Mucosa of stomach (tissue), 1 donor: Measurements from ENCODE around the gene ZNF10.

Experiments
- H3K27me3 ChIP-seq: one replicate; pipeline ENCODE4 v1.7.0; 2013; ENCODE audit warnings: mild to moderate bottlenecking, low read length; ENCODE audit not compliant: control insufficient read depth, insufficient read depth
- H3K36me3 ChIP-seq: one replicate; pipeline ENCODE4 v1.7.0; 2013; ENCODE audit warnings: low read length; ENCODE audit not compliant: control insufficient read depth, insufficient read depth
- H3K4me1 ChIP-seq: one replicate; pipeline ENCODE4 v1.7.0; 2013; ENCODE audit warnings: mild to moderate bottlenecking, low read length; ENCODE audit not compliant: control insufficient read depth, insufficient read depth
- H3K4me3 ChIP-seq: one replicate; pipeline ENCODE4 v1.7.0; 2013; ENCODE audit warnings: low read length
- H3K9ac ChIP-seq: one replicate; pipeline ENCODE4 v1.7.0; 2013; ENCODE audit warnings: mild to moderate bottlenecking, low read length, moderate library complexity
- H3K9me3 ChIP-seq: one replicate; pipeline ENCODE4 v1.7.0; 2013; ENCODE audit warnings: mild to moderate bottlenecking, low read length, moderate library complexity; ENCODE audit not compliant: control insufficient read depth
- donor health status: Pancreatic carcinoma.

Gene ZNF10

GRCh38 chr12:133135747-133136146 is 5.3 kb downstream of the ZNF10 start:
- Histone ChIP-seq H3K9me3 (peaks cover 16% of the 10 kb centered on the region), H3K36me3 (no peaks in the 10 kb centered on the region), H3K27me3 (no peaks in the 10 kb centered on the region), H3K9ac (no peak overlapping the region), H3K4me1 (no peaks in the 10 kb centered on the region), H3K4me3 (no peak overlapping the region)

GRCh38 chr12:133145981-133146380 is 15.6 kb downstream of the ZNF10 start:
- no peak overlapping the region for H3K9ac ChIP-seq
- no peaks in the 10 kb centered on the region for H3K36me3 ChIP-seq
- H3K9me3 ChIP-seq: peaks cover 3% of the 10 kb centered on the region
- no peak overlapping the region for H3K4me3 ChIP-seq
- no peaks in the 10 kb centered on the region for H3K27me3 ChIP-seq
- H3K4me1 ChIP-seq: no peaks in the 10 kb centered on the region

DNA sequence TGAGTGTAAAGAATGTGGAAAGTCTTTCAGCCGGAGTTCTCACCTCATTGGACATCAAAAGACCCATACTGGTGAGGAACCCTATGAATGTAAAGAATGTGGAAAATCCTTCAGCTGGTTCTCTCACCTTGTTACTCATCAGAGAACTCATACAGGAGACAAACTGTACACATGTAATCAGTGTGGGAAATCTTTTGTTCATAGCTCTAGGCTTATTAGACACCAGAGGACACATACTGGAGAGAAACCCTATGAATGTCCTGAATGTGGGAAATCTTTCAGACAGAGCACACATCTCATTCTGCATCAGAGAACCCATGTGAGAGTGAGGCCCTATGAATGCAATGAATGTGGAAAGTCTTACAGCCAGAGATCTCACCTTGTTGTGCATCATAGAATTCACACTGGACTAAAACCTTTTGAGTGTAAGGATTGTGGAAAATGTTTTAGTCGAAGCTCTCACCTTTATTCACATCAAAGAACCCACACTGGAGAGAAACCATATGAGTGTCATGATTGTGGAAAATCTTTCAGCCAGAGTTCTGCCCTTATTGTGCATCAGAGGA is 25.8 kb downstream of the ZNF10 start:
- no peaks in the 10 kb centered on the region for H3K27me3 ChIP-seq
- H3K4me1 ChIP-seq: no peaks in the 10 kb centered on the region
- peaks cover 12% of the 10 kb centered on the region for H3K36me3 ChIP-seq
- H3K9ac ChIP-seq: no peak overlapping the region
- H3K9me3 ChIP-seq: peaks cover 17% of the 10 kb centered on the region
- H3K4me3 ChIP-seq: no peak overlapping the region

GRCh38 chr12:133165776-133166175 is 35.3 kb downstream of the ZNF10 start:
- H3K4me3 ChIP-seq: no peak overlapping the region
- no peaks in the 10 kb centered on the region for H3K36me3 ChIP-seq
- no peaks in the 10 kb centered on the region for H3K4me1 ChIP-seq
- H3K27me3 ChIP-seq: no peaks in the 10 kb centered on the region
- H3K9me3 ChIP-seq: no peaks in the 10 kb centered on the region
- no peak overlapping the region for H3K9ac ChIP-seq

GRCh38 chr12:133172491-133172890 is 42.1 kb downstream of the ZNF10 start:
- no peak overlapping the region for H3K9ac ChIP-seq
- no peaks in the 10 kb centered on the region for H3K27me3 ChIP-seq
- no peaks in the 10 kb centered on the region for H3K9me3 ChIP-seq
- H3K4me3 ChIP-seq: no peak overlapping the region
- no peaks in the 10 kb centered on the region for H3K36me3 ChIP-seq
- no peaks in the 10 kb centered on the region for H3K4me1 ChIP-seq

DNA sequence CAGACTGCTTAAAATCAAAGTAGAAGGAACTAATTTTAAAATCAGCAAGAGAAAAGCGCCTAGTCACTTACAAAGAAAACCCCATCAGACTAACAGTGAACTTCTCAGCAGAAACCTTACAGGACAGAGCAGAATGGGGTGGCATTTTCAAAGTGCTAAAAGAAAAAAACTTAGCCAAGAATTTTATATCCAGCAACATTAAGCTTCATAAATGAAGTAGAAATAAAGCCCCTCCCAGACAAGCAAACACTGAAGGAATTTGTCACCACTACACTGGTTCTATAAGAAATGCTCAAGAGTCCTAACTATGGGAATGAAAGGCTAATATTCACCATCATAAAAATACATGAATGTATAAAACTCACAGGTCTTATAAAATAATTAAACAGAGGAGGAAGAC is 44.5 kb downstream of the ZNF10 start:
- no peaks in the 10 kb centered on the region for H3K36me3 ChIP-seq
- no peaks in the 10 kb centered on the region for H3K4me1 ChIP-seq
- no peak overlapping the region for H3K9ac ChIP-seq
- no peaks in the 10 kb centered on the region for H3K9me3 ChIP-seq
- H3K27me3 ChIP-seq: no peaks in the 10 kb centered on the region
- no peak overlapping the region for H3K4me3 ChIP-seq

GRCh38 chr12:133180669-133181068 is 50.2 kb downstream of the ZNF10 start:
- Histone ChIP-seq H3K4me1 (peaks cover 10% of the 10 kb centered on the region), H3K27me3 (no peaks in the 10 kb centered on the region), H3K9me3 (peaks cover 5% of the 10 kb centered on the region), H3K36me3 (peaks cover 2% of the 10 kb centered on the region), H3K4me3 (no peak overlapping the region), H3K9ac (no peak overlapping the region)

DNA sequence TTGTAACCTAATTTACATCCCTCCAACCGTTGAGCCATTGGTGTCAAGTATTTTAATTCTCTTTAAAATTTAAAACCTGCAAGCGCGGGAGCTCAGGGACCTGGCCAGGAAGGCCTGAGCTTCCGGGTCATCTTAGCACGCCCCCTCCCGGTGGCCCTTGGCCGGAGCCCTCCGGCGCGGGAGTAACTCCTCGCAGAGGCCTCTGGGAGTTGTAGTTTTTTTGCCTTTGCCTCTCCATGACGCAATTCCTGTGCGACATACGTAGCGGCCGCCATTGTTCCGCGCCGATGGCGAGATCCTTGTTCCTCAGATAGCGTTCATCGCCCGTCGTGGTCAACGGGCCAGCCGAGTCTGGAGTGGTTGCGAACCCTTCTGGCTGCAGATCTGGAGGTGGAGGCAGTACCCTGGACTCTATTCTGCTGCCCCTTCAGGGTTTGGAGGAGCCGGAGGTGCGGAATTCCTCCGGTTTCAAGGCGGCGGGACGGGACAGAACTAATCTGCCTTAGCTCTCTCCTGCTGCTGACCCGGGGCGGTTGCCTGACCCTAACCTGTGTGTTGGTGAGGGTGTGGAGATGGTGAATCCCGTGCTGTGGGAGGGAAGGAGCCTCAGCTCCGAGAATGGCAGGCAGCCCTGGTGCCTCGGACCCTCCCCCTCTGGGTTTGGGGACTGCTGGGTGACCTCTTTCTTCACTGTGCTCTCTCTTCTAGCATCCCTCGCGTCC is 51.0 kb downstream of the ZNF10 start, which contains the start of gene ZNF268:
Gene ZNF268 (plus strand): TSS at position 258 of the 722 bp plus-strand sequence. CDS start 503 bp downstream, outside the sequence.
- Histone ChIP-seq H3K4me1 (peaks cover 10% of the 10 kb centered on the region), H3K9me3 (peaks cover 12% of the 10 kb centered on the region), H3K36me3 (peaks cover 8% of the 10 kb centered on the region), H3K27me3 (no peaks in the 10 kb centered on the region), H3K4me3 (peak within 1 kb of the TSS; percentile 95), H3K9ac (peak within 1 kb of the TSS; percentile 90)

- Histone ChIP-seq H3K9ac (no peak overlapping the region), H3K36me3 (peaks cover 40% of the 10 kb centered on the region), H3K4me3 (no peak overlapping the region), H3K27me3 (no peaks in the 10 kb centered on the region), H3K9me3 (peaks cover 48% of the 10 kb centered on the region), H3K4me1 (no peaks in the 10 kb centered on the region)
Measured at GRCh38 chr12:133190176-133190575, 59.7 kb downstream of the ZNF10 start.

- no peak overlapping the region for H3K4me3 ChIP-seq
- peaks cover 28% of the 10 kb centered on the region for H3K36me3 ChIP-seq
- H3K9me3 ChIP-seq: peaks cover 41% of the 10 kb centered on the region
Measured at GRCh38 chr12:133192847-133193246, 62.4 kb downstream of the ZNF10 start.

DNA sequence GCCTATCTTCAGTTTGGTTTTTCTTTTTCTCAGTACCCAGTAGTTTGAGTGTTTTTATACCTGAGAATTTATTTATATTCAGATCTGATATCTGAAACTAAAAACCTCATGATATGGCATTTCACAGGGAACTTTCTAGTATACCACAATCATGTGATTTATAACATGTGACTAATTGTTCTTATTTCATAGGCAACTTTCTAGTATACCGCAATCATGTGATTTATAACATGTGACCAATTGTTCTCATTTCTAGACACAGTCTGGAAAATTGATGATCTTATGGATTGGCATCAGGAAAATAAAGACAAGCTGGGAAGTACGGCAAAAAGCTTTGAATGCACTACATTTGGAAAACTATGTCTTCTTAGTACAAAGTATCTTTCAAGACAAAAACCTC is 71.5 kb downstream of the ZNF10 start:
- Histone ChIP-seq H3K36me3 (peaks cover 16% of the 10 kb centered on the region), H3K4me3 (no peak overlapping the region), H3K9ac (no peak overlapping the region), H3K9me3 (peaks cover 54% of the 10 kb centered on the region), H3K4me1 (no peaks in the 10 kb centered on the region), H3K27me3 (no peaks in the 10 kb centered on the region)

More at GRCh38 chr12:133192847-133193246, 62.4 kb downstream of the ZNF10 start:
- Histone ChIP-seq H3K27me3 (no peaks in the 10 kb centered on the region), H3K4me1 (no peaks in the 10 kb centered on the region), H3K9ac (no peak overlapping the region)

- Histone ChIP-seq H3K4me1 (no peaks in the 10 kb centered on the region), H3K36me3 (peaks cover 16% of the 10 kb centered on the region), H3K4me3 (peak overlapping the region; percentile 17), H3K27me3 (no peaks in the 10 kb centered on the region), H3K9me3 (peaks cover 54% of the 10 kb centered on the region), H3K9ac (no peak overlapping the region)
Measured at GRCh38 chr12:133202493-133203343, 72.3 kb downstream of the ZNF10 start.
